Stimulated activated naive B cell treated with anti-CD40 and anti-IgM and Interleukin-4, amounts not matched to agents 10 μg/mL and 1 μg/mL and 100 μg/mL, for 72 hours (primary cell): ENCODE data around the gene RGMB.

Experiments
- ATAC-seq, 2 donors: fragments of 150-1000 bp; cut with Tn5 transposase; replicated peaks; 2 replicates each; pipeline ENCODE4 v1.10.0; 2021; ENCODE audit warnings: moderate library complexity in 1 of 2
- DNase-seq: peaks from one replicate; pipeline ENCODE4 v3.0.0; 2021
- H3K27ac Mint-ChIP-seq: one replicate; pipeline ENCODE4 v1.8.0; 2022; ENCODE audit warnings: mild to moderate bottlenecking, mixed read lengths
- H3K27me3 Mint-ChIP-seq, 2 donors: one replicate each; pipeline ENCODE4 v1.8.0; 2022; ENCODE audit warnings: mixed read lengths in 2 of 2
- H3K36me3 Mint-ChIP-seq, 2 donors: one replicate each; pipeline ENCODE4 v1.8.0; 2022; ENCODE audit warnings: mixed read lengths in 2 of 2, mild to moderate bottlenecking in 1 of 2
- H3K4me1 Mint-ChIP-seq, 2 donors: one replicate each; pipeline ENCODE4 v1.8.0; 2022; ENCODE audit warnings: mixed read lengths in 2 of 2, mild to moderate bottlenecking in 1 of 2
- H3K4me3 Mint-ChIP-seq, 2 donors: one replicate each; pipeline ENCODE4 v1.8.0; 2022; ENCODE audit warnings: mild to moderate bottlenecking in 2 of 2, mixed read lengths in 2 of 2, moderate library complexity in 1 of 2
- H3K9me3 Mint-ChIP-seq, 2 donors: one replicate each; pipeline ENCODE4 v1.8.0; 2022; ENCODE audit warnings: mixed read lengths in 2 of 2, mild to moderate bottlenecking in 1 of 2

RGMB gene

GRCh38 chr5:98784411-98784810, 10.9 kb downstream of the RGMB start:
- H3K9me3 Mint-ChIP-seq, result no peaks in the 10 kb centered on the region
- DNase-seq (no peak), ATAC-seq (no peak)
- no peak overlapping the region for H3K27ac Mint-ChIP-seq
- peaks cover 24 to 65% of the 10 kb centered on the region in 2 donors for H3K4me1 Mint-ChIP-seq
- H3K4me3 Mint-ChIP-seq, result no peak overlapping the region
- H3K27me3 Mint-ChIP-seq, result no peaks in the 10 kb centered on the region
- H3K36me3 Mint-ChIP-seq, result peaks cover 18 to 57% of the 10 kb centered on the region in 2 donors

GRCh38 chr5:98785244-98785643, 11.8 kb downstream of the RGMB start:
- Mint-ChIP-seq H3K4me3 (no peak overlapping the region), H3K27ac (peak overlapping the region; percentile 16), H3K36me3 (peaks cover 18 to 53% of the 10 kb centered on the region in 2 donors), H3K27me3 (no peaks in the 10 kb centered on the region), H3K4me1 (peaks cover 26 to 68% of the 10 kb centered on the region in 2 donors), H3K9me3 (no peaks in the 10 kb centered on the region)
- DNase-seq (no peak), ATAC-seq (no peak)

GRCh38 chr5:98786191-98786853, 12.9 kb downstream of the RGMB start:
- Mint-ChIP-seq H3K4me1 (peaks cover 27 to 60% of the 10 kb centered on the region in 2 donors), H3K36me3 (peaks cover 23 to 50% of the 10 kb centered on the region in 2 donors), H3K4me3 (no peak overlapping the region), H3K27me3 (no peaks in the 10 kb centered on the region), H3K27ac (no peak overlapping the region), H3K9me3 (no peaks in the 10 kb centered on the region)
- ATAC-seq (no peak), DNase-seq (no peak)

- DNase-seq (no peak), ATAC-seq (no peak)
- H3K27ac Mint-ChIP-seq, result no peak overlapping the region
- H3K9me3 Mint-ChIP-seq, result no peaks in the 10 kb centered on the region
- H3K27me3 Mint-ChIP-seq, result no peaks in the 10 kb centered on the region
- H3K4me1 Mint-ChIP-seq, result peaks cover 24 to 52% of the 10 kb centered on the region in 2 donors
- H3K36me3 Mint-ChIP-seq, result peaks cover 26 to 50% of the 10 kb centered on the region in 2 donors
- H3K4me3 Mint-ChIP-seq, result no peak overlapping the region
Observed at GRCh38 chr5:98787131-98787719, 13.8 kb downstream of the RGMB start.

GRCh38 chr5:98789029-98789428, 15.6 kb downstream of the RGMB start:
- Mint-ChIP-seq H3K4me3 (no peak overlapping the region), H3K36me3 (peaks cover 21 to 44% of the 10 kb centered on the region in 2 donors), H3K27me3 (no peaks in the 10 kb centered on the region), H3K4me1 (peaks cover 15 to 36% of the 10 kb centered on the region in 2 donors), H3K27ac (no peak overlapping the region), H3K9me3 (no peaks in the 10 kb centered on the region)
- DNase-seq (no peak), ATAC-seq (no peak)

- DNase-seq, result no peak
- no peaks in the 10 kb centered on the region for H3K27me3 Mint-ChIP-seq
- H3K9me3 Mint-ChIP-seq, result no peaks in the 10 kb centered on the region
- no peak overlapping the region for H3K4me3 Mint-ChIP-seq
- no peak overlapping the region for H3K27ac Mint-ChIP-seq
- no peak for ATAC-seq
- H3K36me3 Mint-ChIP-seq, result peaks cover 25 to 39% of the 10 kb centered on the region in 2 donors
- peaks cover 15 to 20% of the 10 kb centered on the region in 2 donors for H3K4me1 Mint-ChIP-seq
Observed at GRCh38 chr5:98791001-98791519, 17.6 kb downstream of the RGMB start.

GRCh38 chr5:98791898-98792580, 18.6 kb downstream of the RGMB start:
- no peaks in the 10 kb centered on the region for H3K27me3 Mint-ChIP-seq
- H3K27ac Mint-ChIP-seq, result no peak overlapping the region
- H3K9me3 Mint-ChIP-seq, result no peaks in the 10 kb centered on the region
- DNase-seq (no peak), ATAC-seq (no peak)
- H3K4me3 Mint-ChIP-seq, result no peak overlapping the region
- peaks cover 23 to 37% of the 10 kb centered on the region in 2 donors for H3K36me3 Mint-ChIP-seq
- peaks cover 12 to 20% of the 10 kb centered on the region in 2 donors for H3K4me1 Mint-ChIP-seq

- peaks cover 10 to 15% of the 10 kb centered on the region in 2 donors for H3K4me1 Mint-ChIP-seq
- no peak for DNase-seq
- no peaks in the 10 kb centered on the region for H3K9me3 Mint-ChIP-seq
- no peak overlapping the region for H3K4me3 Mint-ChIP-seq
- H3K36me3 Mint-ChIP-seq, result peaks cover 18 to 31% of the 10 kb centered on the region in 2 donors
- H3K27ac Mint-ChIP-seq, result no peak overlapping the region
- no peak for ATAC-seq
- H3K27me3 Mint-ChIP-seq, result no peaks in the 10 kb centered on the region
Observed at GRCh38 chr5:98793223-98793622, 19.8 kb downstream of the RGMB start.

GRCh38 chr5:98794001-98794400, 20.5 kb downstream of the RGMB start:
- H3K27me3 Mint-ChIP-seq, result no peaks in the 10 kb centered on the region
- ATAC-seq (no peak), DNase-seq (no peak)
- H3K9me3 Mint-ChIP-seq, result no peaks in the 10 kb centered on the region
- H3K36me3 Mint-ChIP-seq, result peaks cover 18 to 36% of the 10 kb centered on the region in 2 donors
- no peak overlapping the region for H3K4me3 Mint-ChIP-seq
- H3K27ac Mint-ChIP-seq, result no peak overlapping the region
- peaks cover 10 to 15% of the 10 kb centered on the region in 2 donors for H3K4me1 Mint-ChIP-seq

GRCh38 chr5:98794414-98795080, 21.1 kb downstream of the RGMB start:
- no peaks in the 10 kb centered on the region for H3K27me3 Mint-ChIP-seq
- H3K9me3 Mint-ChIP-seq, result no peaks in the 10 kb centered on the region
- no peak for DNase-seq
- ATAC-seq, result no peak
- peaks cover 18 to 37% of the 10 kb centered on the region in 2 donors for H3K36me3 Mint-ChIP-seq
- H3K4me1 Mint-ChIP-seq, result peaks cover 8 to 11% of the 10 kb centered on the region in 2 donors
- H3K4me3 Mint-ChIP-seq, result no peak overlapping the region
- no peak overlapping the region for H3K27ac Mint-ChIP-seq

- Mint-ChIP-seq H3K9me3 (no peaks in the 10 kb centered on the region), H3K36me3 (peaks cover 19 to 35% of the 10 kb centered on the region in 2 donors), H3K4me3 (no peak overlapping the region), H3K4me1 (peaks cover 7 to 9% of the 10 kb centered on the region in 2 donors), H3K27ac (no peak overlapping the region), H3K27me3 (peaks cover 0 to 3% of the 10 kb centered on the region in 2 donors)
- DNase-seq (no peak), ATAC-seq (no peak)
Observed at GRCh38 chr5:98795243-98795642, 21.8 kb downstream of the RGMB start.

GRCh38 chr5:98796197-98796972, 22.9 kb downstream of the RGMB start:
- Mint-ChIP-seq H3K36me3 (peaks cover 16 to 28% of the 10 kb centered on the region in 2 donors), H3K4me3 (no peak overlapping the region), H3K27ac (no peak overlapping the region), H3K27me3 (peaks cover 0 to 6% of the 10 kb centered on the region in 2 donors), H3K9me3 (no peaks in the 10 kb centered on the region), H3K4me1 (peaks cover 2 to 9% of the 10 kb centered on the region in 2 donors)
- ATAC-seq (peak; percentile 78 to 86), DNase-seq (peak; percentile 45)

- DNase-seq (no peak), ATAC-seq (no peak)
- Mint-ChIP-seq H3K36me3 (peaks cover 14 to 19% of the 10 kb centered on the region in 2 donors), H3K9me3 (no peaks in the 10 kb centered on the region), H3K4me3 (no peak overlapping the region), H3K4me1 (peaks cover 0 to 9% of the 10 kb centered on the region in 2 donors), H3K27me3 (peaks cover 0 to 6% of the 10 kb centered on the region in 2 donors), H3K27ac (no peak overlapping the region)
Observed at GRCh38 chr5:98798371-98798770, 24.9 kb downstream of the RGMB start.
